Fibroblast of lung (primary cell): ENCODE data around the gene P3H4. TPM values are rescaled to one million over a fixed set of nuclear protein-coding genes. Genes with fewer than 3 reads are reported as not detected.
"Not testable (repeated sequence)": the region's sequence is repeated elsewhere in the genome, so short reads cannot be mapped to it uniquely, and the experiment has no call there.

ENCODE experiments used
- DNase-seq, 2 donors: peaks; one replicate each; pipeline versions ENCODE4 v3.0.0 to v3.0.0-alpha.2; 2010; ENCODE audit warnings: low read depth in 2 of 2
- H2AFZ ChIP-seq: 2 replicates; pipeline ENCODE4 v1.5.1; 2012; ENCODE audit warnings: low read length, control low read depth, inconsistent platforms
- H3K27ac ChIP-seq: 2 replicates; pipeline ENCODE4 v1.5.1; 2011; ENCODE audit warnings: low read length, control low read depth; ENCODE audit not compliant: insufficient read depth
- H3K27me3 ChIP-seq: 2 replicates; pipeline ENCODE4 v1.5.1; 2011; ENCODE audit warnings: mild to moderate bottlenecking, low read length; ENCODE audit not compliant: control insufficient read depth, insufficient read depth
- H3K36me3 ChIP-seq: 2 replicates; pipeline ENCODE4 v1.5.1; 2011; ENCODE audit warnings: low read length; ENCODE audit not compliant: control insufficient read depth, insufficient read depth
- H3K4me1 ChIP-seq: 2 replicates; pipeline ENCODE4 v1.5.1; 2011; ENCODE audit warnings: low read length; ENCODE audit not compliant: control insufficient read depth, insufficient read depth; ENCODE audit errors: extremely low read depth
- H3K4me2 ChIP-seq: 2 replicates; pipeline ENCODE4 v1.5.1; 2011; ENCODE audit warnings: low read length, control low read depth; ENCODE audit not compliant: insufficient read depth; ENCODE audit errors: extremely low read depth
- H3K4me3 ChIP-seq, 4 experiments: fragments of 200-600 bp in 1 of 4; sonication (generic) in 1 of 4; replicated peaks in 1 of 4; 2 replicates each; pipeline ENCODE4 v1.5.1; 2011 to 2016; ENCODE audit warnings: low read length in 4 of 4, low read depth in 3 of 4, mild to moderate bottlenecking in 3 of 4, control low read depth in 2 of 4, inconsistent platforms in 1 of 4, mixed read lengths in 1 of 4; ENCODE audit not compliant: insufficient read depth in 1 of 4; ENCODE audit errors: control extremely low read depth in 1 of 4
- H3K79me2 ChIP-seq: 2 replicates; pipeline ENCODE4 v1.5.1; 2012; ENCODE audit warnings: mild to moderate bottlenecking, low read length, inconsistent platforms; ENCODE audit not compliant: control insufficient read depth, insufficient read depth
- H3K9ac ChIP-seq: 2 replicates; pipeline ENCODE4 v1.5.1; 2011; ENCODE audit warnings: mild to moderate bottlenecking, low read length, control low read depth; ENCODE audit not compliant: insufficient read depth
- H3K9me3 ChIP-seq: 2 replicates; pipeline ENCODE4 v1.5.1; 2012; ENCODE audit warnings: low read depth, low read length; ENCODE audit not compliant: control insufficient read depth, insufficient read depth
- H4K20me1 ChIP-seq: 2 replicates; pipeline ENCODE4 v1.5.1; 2011; ENCODE audit warnings: low read length; ENCODE audit not compliant: control insufficient read depth, insufficient read depth; ENCODE audit errors: extremely low read depth
- CTCF ChIP-seq, 2 donors: IDR thresholded peaks in 1 of 2; conservative IDR thresholded peaks in 1 of 2; 1 replicate in 1 of 2; 2 replicates in 1 of 2; pipeline ENCODE4 v1.5.1; 2011 to 2012; ENCODE audit warnings: low read length in 2 of 2, control low read depth in 1 of 2, inconsistent platforms in 1 of 2, low read depth in 1 of 2, mild to moderate bottlenecking in 1 of 2
- EZH2 ChIP-seq: IDR thresholded peaks from 2 replicates; pipeline ENCODE4 v1.5.1; 2012; ENCODE audit warnings: low read length, control low read depth, mild to moderate bottlenecking; ENCODE audit errors: missing control alignments
- polyA plus RNA-seq, 2 donors: library from polyadenylated mRNA; depleted of rRNA in 1 of 2; stranded (reverse) in 1 of 2; unstranded in 1 of 2; fragments of >200 nt; gene quantifications; 2 replicates each; pipeline ENCODE4 v1.2.1, GENCODE V29; 2011 to 2012; ENCODE audit warnings: missing spikeins in 1 of 2
- total RNA-seq: library from RNA; depleted of rRNA; stranded (reverse); fragments of >200 nt; gene quantifications from 2 replicates; pipeline ENCODE4 v1.2.1, GENCODE V29; 2014

The P3H4 gene
- total and polyA plus RNA-seq, 2 donors (not counting 1 experiment from before 2014, with no cell fraction given), result 36.8 to 37.0 TPM

GRCh38 chr17:41777574-41778188 is 34.1 kb downstream of the P3H4 start:
- Histone ChIP-seq H3K4me1 (peaks cover 19% of the 10 kb centered on the region), H3K9me3 (no peaks in the 10 kb centered on the region), H3K27ac (peak overlapping the region; percentile 72), H3K9ac (no peak overlapping the region), H3K4me2 (peak overlapping the region; percentile 80), H3K4me3 (peak overlapping the region in 1 of 4 experiments; percentile 14), H3K27me3 (no peaks in the 10 kb centered on the region), H2AFZ (no peak overlapping the region), H3K36me3 (no peaks in the 10 kb centered on the region), H3K79me2 (no peaks in the 10 kb centered on the region), H4K20me1 (no peaks in the 10 kb centered on the region)
- peak; percentile 94 to 98 for DNase-seq
- no peak for TF ChIP-seq EZH2
- peak in 1 of 2 donors; percentile 25 for TF ChIP-seq CTCF (conservative IDR thresholded peaks at IDR 0.05 in 1 of 2, IDR thresholded peaks at IDR 0.05 in 1 of 2; ENCODE audit: low read depth in 1 of 2, low read length in 2 of 2)

DNA sequence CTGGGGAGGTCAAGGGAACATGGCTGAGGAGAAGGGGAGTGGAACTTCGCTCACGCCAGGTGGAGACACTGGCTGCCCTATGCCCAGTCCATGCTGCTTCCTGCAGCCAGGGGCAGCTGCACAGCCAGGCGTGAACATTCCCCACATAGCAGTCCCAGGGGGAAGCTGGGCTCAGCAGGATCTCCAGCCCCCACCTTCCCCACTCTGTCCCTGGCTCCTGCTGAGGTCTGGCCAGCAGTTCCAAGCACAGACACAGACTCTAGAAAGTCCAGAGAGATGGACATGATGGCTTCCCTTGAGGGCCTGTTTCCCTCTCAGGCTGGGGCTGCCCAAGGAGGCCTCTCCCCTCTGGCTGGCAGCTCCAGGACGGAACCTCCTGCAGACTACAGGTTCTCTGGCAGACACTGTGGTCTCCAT is 34.6 kb downstream of the P3H4 start:
- no peaks in the 10 kb centered on the region for H3K36me3 ChIP-seq
- no peaks in the 10 kb centered on the region for H3K79me2 ChIP-seq
- H3K4me2 ChIP-seq, result peak overlapping the region; percentile 80
- H4K20me1 ChIP-seq, result no peaks in the 10 kb centered on the region
- peaks cover 19% of the 10 kb centered on the region for H3K4me1 ChIP-seq
- peak overlapping the region; percentile 72 for H3K27ac ChIP-seq
- no peak overlapping the region for H3K9ac ChIP-seq
- H2AFZ ChIP-seq, result no peak overlapping the region
- H3K27me3 ChIP-seq, result no peaks in the 10 kb centered on the region
- no peak for TF ChIP-seq CTCF (conservative IDR thresholded peaks at IDR 0.05 in 1 of 2, IDR thresholded peaks at IDR 0.05 in 1 of 2; ENCODE audit: low read depth in 1 of 2, low read length in 2 of 2)
- TF ChIP-seq EZH2, result no peak
- peak in 1 of 2 donors; percentile 68 for DNase-seq
- no peak overlapping the region for H3K4me3 ChIP-seq
- H3K9me3 ChIP-seq, result no peaks in the 10 kb centered on the region

GRCh38 chr17:41776262-41776900 is 35.4 kb downstream of the P3H4 start:
- not testable (repeated sequence) for H3K79me2 ChIP-seq, DNase-seq, H2AFZ ChIP-seq, H3K9me3 ChIP-seq, H3K4me2 ChIP-seq, H3K9ac ChIP-seq, H3K4me3 ChIP-seq, H4K20me1 ChIP-seq, H3K36me3 ChIP-seq, H3K27ac ChIP-seq, H3K27me3 ChIP-seq
- H3K4me1 ChIP-seq, result peaks cover 19% of the 10 kb centered on the region
